Body of pancreas (tissue), 4 donors: Measurements from ENCODE around the gene MRRF. TPM values are rescaled to one million over a fixed set of nuclear protein-coding genes. Genes with fewer than 3 reads are reported as not detected.

Source experiments
- ATAC-seq: fragments of 150-250 bp; one replicate; pipeline ENCODE4 v1.9.1; 2016
- DNase-seq, 4 donors: peaks; one replicate each; pipeline ENCODE4 v3.0.0-alpha.2; 2019
- H3K27ac ChIP-seq, 4 donors: fragments of 200-600 bp; sonication (generic); 1 replicate in 3 of 4; 2 replicates in 1 of 4; pipeline versions ENCODE4 v1.5.1 to v1.6.1; 2016 to 2019; ENCODE audit warnings: mild to moderate bottlenecking in 1 of 4, mixed read lengths in 1 of 4, moderate library complexity in 1 of 4
- H3K27me3 ChIP-seq, 2 donors: fragments of 200-600 bp; sonication (generic); one replicate each; pipeline ENCODE4 v1.6.0; 2016; ENCODE audit warnings: mild to moderate bottlenecking in 1 of 2
- H3K36me3 ChIP-seq, 2 donors: fragments of 200-600 bp; sonication (generic); replicated peaks in 1 of 2; 2 replicates each; pipeline ENCODE4 v1.5.1; 2016; ENCODE audit warnings: low read depth in 2 of 2; ENCODE audit not compliant: insufficient read depth in 1 of 2
- H3K4me1 ChIP-seq: fragments of 200-600 bp; sonication (generic); one replicate; pipeline ENCODE4 v1.6.0; 2016
- H3K4me3 ChIP-seq, 2 donors: fragments of 200-600 bp; sonication (generic); 1 replicate in 1 of 2; 2 replicates in 1 of 2; pipeline ENCODE4 v1.5.1; 2016 to 2019
- H3K9me3 ChIP-seq, 3 donors: fragments of 200-600 bp; sonication (generic); 1 replicate in 2 of 3; 2 replicates in 1 of 3; pipeline ENCODE4 v1.5.1; 2016
- CTCF ChIP-seq, 7 experiments: fragments of 450-650 bp in 4 of 7; fragments of 200-600 bp in 3 of 7; sonication (generic) in 3 of 7; IDR thresholded peaks; one replicate each; pipeline ENCODE4 v1.5.1; 2016 to 2019; ENCODE audit warnings: antibody characterized with exemption in 7 of 7
- POLR2A ChIP-seq, 3 donors: fragments of 450-650 bp; IDR thresholded peaks; one replicate each; pipeline ENCODE4 v1.6.1; 2016; ENCODE audit warnings: antibody characterized with exemption in 3 of 3, mild to moderate bottlenecking in 2 of 3
- WGBS, 2 donors: methylation state at CpG; one replicate each; pipeline ENCODE4 v1.1.5; 2017; 5-methylcytosine and 5-hydroxymethylcytosine counted together
- intact Hi-C: fragments of 100-400 bp; cut with DNase I; formaldehyde crosslinking; loops from one replicate; pipeline ENCODE4 v1.15.1; 2023
- total RNA-seq, 2 donors: library from RNA; depleted of rRNA; stranded (reverse); fragments of >200 nt; gene quantifications; one replicate each; pipeline ENCODE4 v1.1.0, GENCODE V29; 2016

Gene MRRF
- total RNA-seq, 2 donors from 2014 or later: 11.9 to 13.5 TPM

GRCh38 chr9:122364117-122364782 lies 99.6 kb downstream of the MRRF start:
- intact Hi-C loops: no loop called here
- no peak for TF ChIP-seq POLR2A (IDR thresholded peaks at IDR 0.05)
- TF ChIP-seq CTCF (IDR thresholded peaks at IDR 0.05): no peak
- 90 to 91% methylated on average over 10 of the region's 10 CpGs for WGBS, 2 donors
- no peak overlapping the region for H3K4me3 ChIP-seq
- H3K4me1 ChIP-seq: no peaks in the 10 kb centered on the region
- H3K27ac ChIP-seq: no peak overlapping the region
- ATAC-seq (no peak), DNase-seq (no peak)
- H3K9me3 ChIP-seq: no peaks in the 10 kb centered on the region
- no peaks in the 10 kb centered on the region for H3K36me3 ChIP-seq
- H3K27me3 ChIP-seq: no peaks in the 10 kb centered on the region

GRCh38 chr9:122364783-122365150 lies 100.1 kb downstream of the MRRF start:
- no peak overlapping the region for H3K27ac ChIP-seq
- TF ChIP-seq POLR2A (IDR thresholded peaks at IDR 0.05) (no peak), CTCF (IDR thresholded peaks at IDR 0.05) (no peak)
- ATAC-seq (peak; percentile 40), DNase-seq (peak in 2 of 4 donors; percentile 18 to 28)
- H3K9me3 ChIP-seq: no peaks in the 10 kb centered on the region
- WGBS, 2 donors: 76 to 80% methylated on average over 10 of the region's 10 CpGs
- intact Hi-C loops: no loop called here
- no peaks in the 10 kb centered on the region for H3K4me1 ChIP-seq
- H3K4me3 ChIP-seq: no peak overlapping the region
- H3K27me3 ChIP-seq: no peaks in the 10 kb centered on the region
- no peaks in the 10 kb centered on the region for H3K36me3 ChIP-seq

GRCh38 chr9:122366074-122366660 lies 101.5 kb downstream of the MRRF start:
- DNase-seq (no peak), ATAC-seq (no peak)
- intact Hi-C loops: no loop called here
- no peaks in the 10 kb centered on the region for H3K27me3 ChIP-seq
- H3K27ac ChIP-seq: no peak overlapping the region
- WGBS, 2 donors: 62 to 74% methylated on average over 4 to 6 of the region's 6 CpGs
- H3K4me1 ChIP-seq: peaks cover 3% of the 10 kb centered on the region
- H3K4me3 ChIP-seq: no peak overlapping the region
- TF ChIP-seq CTCF (IDR thresholded peaks at IDR 0.05) (no peak), POLR2A (IDR thresholded peaks at IDR 0.05) (no peak)
- H3K9me3 ChIP-seq: no peaks in the 10 kb centered on the region
- H3K36me3 ChIP-seq: no peaks in the 10 kb centered on the region

- Histone ChIP-seq H3K9me3 (no peaks in the 10 kb centered on the region), H3K27ac (no peak overlapping the region), H3K4me1 (peaks cover 4% of the 10 kb centered on the region), H3K4me3 (no peak overlapping the region), H3K36me3 (no peaks in the 10 kb centered on the region), H3K27me3 (no peaks in the 10 kb centered on the region)
- DNase-seq (no peak), ATAC-seq (no peak)
- no peak for TF ChIP-seq POLR2A (IDR thresholded peaks at IDR 0.05)
- TF ChIP-seq CTCF (IDR thresholded peaks at IDR 0.05): no peak
- 77 to 81% methylated on average over 7 of the region's 7 CpGs for WGBS, 2 donors
- intact Hi-C loops: no loop called here
These were observed 102.4 kb downstream of the MRRF start for GRCh38 chr9:122367065-122367464.
